Vagina (tissue), 2 donors: ENCODE results near the gene STK39. TPM values are rescaled to one million over a fixed set of nuclear protein-coding genes. Genes with fewer than 3 reads are reported as not detected.

Source experiments
- DNase-seq, 2 donors: peaks; one replicate each; pipeline ENCODE4 v3.0.0-alpha.2; 2017; ENCODE audit errors: extremely low spot score in 2 of 2
- H3K27ac ChIP-seq: fragments of 200-600 bp; sonication (generic); one replicate; pipeline ENCODE4 v1.5.1; 2019
- H3K27me3 ChIP-seq: fragments of 200-600 bp; sonication (generic); one replicate; pipeline ENCODE4 v1.5.1; 2019
- H3K36me3 ChIP-seq, 2 donors: fragments of 200-600 bp; sonication (generic); one replicate each; pipeline ENCODE4 v1.5.1; 2017 to 2019
- H3K4me1 ChIP-seq: fragments of 200-600 bp; sonication (generic); one replicate; pipeline ENCODE4 v1.5.1; 2019
- H3K4me3 ChIP-seq, 2 donors: fragments of 200-600 bp; sonication (generic); 1 replicate in 1 of 2; 2 replicates in 1 of 2; pipeline ENCODE4 v1.5.1; 2016 to 2019
- H3K9me3 ChIP-seq: fragments of 200-600 bp; sonication (generic); one replicate; pipeline ENCODE4 v1.5.1; 2019
- CTCF ChIP-seq, 3 experiments: fragments of 450-650 bp in 2 of 3; fragments of 200-600 bp in 1 of 3; sonication (generic) in 1 of 3; IDR thresholded peaks; one replicate each; pipeline ENCODE4 v1.5.1; 2017 to 2019; ENCODE audit warnings: antibody characterized with exemption in 3 of 3, mild to moderate bottlenecking in 2 of 3, moderate library complexity in 2 of 3
- POLR2A ChIP-seq, 2 donors: fragments of 450-650 bp; IDR thresholded peaks; one replicate each; pipeline ENCODE4 v1.6.1; 2017; ENCODE audit warnings: antibody characterized with exemption in 2 of 2, mild to moderate bottlenecking in 2 of 2, moderate library complexity in 2 of 2
- POLR2AphosphoS5 ChIP-seq, 2 donors: sonication (generic); formaldehyde crosslinking; IDR thresholded peaks; one replicate each; pipeline ENCODE4 v1.9.0; 2017; ENCODE audit warnings: antibody characterized with exemption in 2 of 2, mild to moderate bottlenecking in 2 of 2, low read depth in 1 of 2; ENCODE audit not compliant: insufficient read depth in 1 of 2
- intact Hi-C: fragments of 100-400 bp; cut with DNase I; formaldehyde crosslinking; loops from one replicate; pipeline ENCODE4 v1.15.1; 2023
- total RNA-seq: library from RNA; depleted of rRNA; stranded (reverse); fragments of >200 nt; gene quantifications from one replicate; pipeline ENCODE4 v1.2.3, GENCODE V29; 2016

Gene STK39
- total RNA-seq, 1 donor from 2014 or later = 15.5 TPM

- Histone ChIP-seq H3K4me1 (peaks cover 7% of the 10 kb centered on the region), H3K9me3 (no peaks in the 10 kb centered on the region), H3K27ac (no peak overlapping the region), H3K4me3 (no peak overlapping the region), H3K27me3 (no peaks in the 10 kb centered on the region), H3K36me3 (peaks cover 0 to 3% of the 10 kb centered on the region in 2 donors)
- TF ChIP-seq POLR2A (IDR thresholded peaks at IDR 0.05) (no peak), POLR2AphosphoS5 (IDR thresholded peaks at IDR 0.05; ENCODE audit: insufficient read depth in 1 of 2, low read depth in 1 of 2) (no peak), CTCF (IDR thresholded peaks at IDR 0.05) (peak; percentile 17 to 64 (median 46))
- no peak for DNase-seq
- intact Hi-C loops = no loop called here
Measured at GRCh38 chr2:168119515-168120141, 127.8 kb downstream of the STK39 start.

- Histone ChIP-seq H3K4me1 (peaks cover 7% of the 10 kb centered on the region), H3K36me3 (peaks cover 0 to 3% of the 10 kb centered on the region in 2 donors), H3K9me3 (no peaks in the 10 kb centered on the region), H3K4me3 (no peak overlapping the region), H3K27me3 (no peaks in the 10 kb centered on the region), H3K27ac (no peak overlapping the region)
- no peak for DNase-seq
- no peak for TF ChIP-seq POLR2AphosphoS5 (IDR thresholded peaks at IDR 0.05; ENCODE audit: insufficient read depth in 1 of 2, low read depth in 1 of 2)
- TF ChIP-seq CTCF (IDR thresholded peaks at IDR 0.05) = peak; percentile 24 to 52 (median 32)
- intact Hi-C loops = no loop called here
Measured at GRCh38 chr2:168118733-168119514, 128.5 kb downstream of the STK39 start.

GRCh38 chr2:168116448-168116847 is 130.9 kb downstream of the STK39 start:
- DNase-seq = no peak
- Histone ChIP-seq H3K4me1 (peaks cover 7% of the 10 kb centered on the region), H3K36me3 (peaks cover 0 to 3% of the 10 kb centered on the region in 2 donors), H3K27ac (no peak overlapping the region), H3K4me3 (no peak overlapping the region), H3K27me3 (no peaks in the 10 kb centered on the region), H3K9me3 (no peaks in the 10 kb centered on the region)
- no peak for TF ChIP-seq CTCF (IDR thresholded peaks at IDR 0.05)
- intact Hi-C loops = no loop called here

- no peak for DNase-seq
- intact Hi-C loops = no loop called here
Measured at GRCh38 chr2:168114619-168115018, 132.8 kb downstream of the STK39 start.

More at GRCh38 chr2:168114619-168115018, 132.8 kb downstream of the STK39 start:
- Histone ChIP-seq H3K4me3 (no peak overlapping the region), H3K4me1 (peaks cover 7% of the 10 kb centered on the region), H3K9me3 (no peaks in the 10 kb centered on the region), H3K27ac (no peak overlapping the region), H3K36me3 (peaks cover 0 to 3% of the 10 kb centered on the region in 2 donors), H3K27me3 (no peaks in the 10 kb centered on the region)
- TF ChIP-seq CTCF (IDR thresholded peaks at IDR 0.05) (no peak), POLR2AphosphoS5 (IDR thresholded peaks at IDR 0.05; ENCODE audit: insufficient read depth in 1 of 2, low read depth in 1 of 2) (no peak), POLR2A (IDR thresholded peaks at IDR 0.05) (no peak)
